GM23338 (cell line): Measurements from ENCODE around the gene IGF2BP2. TPM values are rescaled to one million over a fixed set of nuclear protein-coding genes. Genes with fewer than 3 reads are reported as not detected.

ENCODE experiments used
- ATAC-seq: fragments of 200-7000 bp; cut with Tn5 transposase; 3 replicates; pipeline ENCODE4 v1.9.1; 2020
- DNase-seq: peaks from one replicate; pipeline ENCODE4 v3.0.0-alpha.2; 2015; ENCODE audit warnings: low spot score
- H2AFZ ChIP-seq: fragments of 200-600 bp; sonication (generic); 2 replicates; pipeline ENCODE4 v1.8.0; 2016; ENCODE audit warnings: antibody characterized with exemption, mild to moderate bottlenecking, moderate library complexity
- H3F3A ChIP-seq: fragments of 200-600 bp; sonication (generic); replicated peaks from 2 replicates; pipeline ENCODE4 v1.8.0; 2017; ENCODE audit warnings: antibody characterized with exemption, mixed run types, low read depth
- H3K27ac ChIP-seq: fragments of 200-600 bp; sonication (generic); 2 replicates; pipeline ENCODE4 v1.6.1; 2016; ENCODE audit warnings: low read depth
- H3K27me3 ChIP-seq: fragments of 200-600 bp; sonication (generic); 2 replicates; pipeline ENCODE4 v1.8.0; 2016; ENCODE audit warnings: mild to moderate bottlenecking, mixed run types, moderate library complexity; ENCODE audit not compliant: insufficient read depth
- H3K36me3 ChIP-seq: fragments of 200-600 bp; sonication (generic); 2 replicates; pipeline ENCODE4 v1.8.0; 2016; ENCODE audit warnings: mild to moderate bottlenecking; ENCODE audit not compliant: insufficient read depth
- H3K4me1 ChIP-seq: fragments of 200-600 bp; sonication (generic); 2 replicates; pipeline ENCODE4 v1.8.0; 2016; ENCODE audit warnings: mild to moderate bottlenecking, moderate library complexity; ENCODE audit not compliant: insufficient read depth
- H3K4me2 ChIP-seq: fragments of 200-600 bp; sonication (generic); 2 replicates; pipeline ENCODE4 v1.7.1; 2017; ENCODE audit warnings: mixed run types
- H3K4me3 ChIP-seq: fragments of 200-600 bp; sonication (generic); 2 replicates; pipeline ENCODE4 v1.6.1; 2016; ENCODE audit warnings: mixed run types
- H3K79me2 ChIP-seq: fragments of 200-600 bp; sonication (generic); replicated peaks from 2 replicates; pipeline ENCODE4 v1.8.0; 2017; ENCODE audit warnings: mild to moderate bottlenecking; ENCODE audit not compliant: insufficient read depth
- H3K9me2 ChIP-seq: fragments of 200-600 bp; sonication (generic); 2 replicates; pipeline ENCODE4 v1.8.0; 2017; ENCODE audit not compliant: insufficient read depth
- H4K20me1 ChIP-seq: fragments of 200-600 bp; sonication (generic); replicated peaks from 2 replicates; pipeline ENCODE4 v1.8.0; 2017; ENCODE audit warnings: mild to moderate bottlenecking; ENCODE audit not compliant: insufficient read depth
- H3K27ac Mint-ChIP-seq: 2 replicates; pipeline ENCODE4 v1.8.0; 2020; ENCODE audit warnings: inconsistent platforms, mild to moderate bottlenecking, moderate library complexity, mixed read lengths
- H3K27me3 Mint-ChIP-seq: 3 replicates; pipeline ENCODE4 v1.8.0; 2022; ENCODE audit warnings: low read depth, mild to moderate bottlenecking, moderate library complexity, mixed read lengths, inconsistent platforms; ENCODE audit not compliant: insufficient read depth, poor library complexity
- H3K36me3 Mint-ChIP-seq: 3 replicates; pipeline ENCODE4 v1.8.0; 2021; ENCODE audit warnings: low read depth, mild to moderate bottlenecking, inconsistent platforms, moderate library complexity, mixed read lengths
- H3K4me1 Mint-ChIP-seq: 3 replicates; pipeline ENCODE4 v1.8.0; 2020; ENCODE audit warnings: mild to moderate bottlenecking, inconsistent platforms, mixed read lengths
- H3K4me3 Mint-ChIP-seq: 3 replicates; pipeline ENCODE4 v1.8.0; 2021; ENCODE audit warnings: moderate library complexity, mild to moderate bottlenecking, inconsistent platforms, mixed read lengths
- H3K9me3 Mint-ChIP-seq: 3 replicates; pipeline ENCODE4 v1.8.0; 2020; ENCODE audit warnings: moderate library complexity, mild to moderate bottlenecking, inconsistent platforms, mixed read lengths
- CREB1 ChIP-seq: fragments of 250-450 bp; sonication (Bioruptor Pico); IDR thresholded peaks from 2 replicates; pipeline ENCODE4 v1.5.0; 2020; ENCODE audit warnings: low read depth, mild to moderate bottlenecking, moderate library complexity
- ETS1 ChIP-seq: IDR thresholded peaks from 2 replicates; pipeline ENCODE4 v1.6.1; 2016; ENCODE audit warnings: antibody characterized with exemption
- NANOG ChIP-seq: IDR thresholded peaks from 2 replicates; pipeline ENCODE4 v1.6.1; 2016; ENCODE audit warnings: antibody characterized with exemption, borderline replicate concordance
- ZNF114 ChIP-seq: fragments of 250-450 bp; sonication (Bioruptor Pico); IDR thresholded peaks from 2 replicates; pipeline ENCODE4 v1.5.0; 2020; ENCODE audit warnings: mild to moderate bottlenecking, moderate library complexity
- ZNF331 ChIP-seq: fragments of 250-450 bp; sonication (Bioruptor Pico); IDR thresholded peaks from 2 replicates; pipeline ENCODE4 v1.5.0; 2020; ENCODE audit warnings: low read depth, mild to moderate bottlenecking, moderate library complexity
- polyA plus RNA-seq: library from polyadenylated mRNA; unstranded; fragments of >200 nt; fragmentation: Nextera tagmentation; extraction: Ambion mirVana; gene quantifications from 2 replicates; pipeline ENCODE4 v1.2.1, GENCODE V29; 2016
- total RNA-seq: library from RNA; depleted of rRNA; stranded (reverse); fragments of >200 nt; shearing (Covaris generic); gene quantifications from 2 replicates; pipeline ENCODE4 v1.2.3, GENCODE V29; 2014
- TF ChIP-seq, protein P1 (sequence below): fragments of 250-450 bp; sonication (Bioruptor Pico); IDR thresholded peaks from 2 replicates; pipeline ENCODE4 v1.5.0; 2020; ENCODE audit warnings: mild to moderate bottlenecking, moderate library complexity

The IGF2BP2 gene
- total and polyA plus RNA-seq, 2 experiments from 2014 or later = 82.9 to 84.5 TPM

GRCh38 chr3:185632996-185633395 is 191.8 kb downstream of the IGF2BP2 start:
- no peaks in the 10 kb centered on the region for H3K9me2 ChIP-seq
- Mint-ChIP-seq H3K9me3 (no peaks in the 10 kb centered on the region), H3K27me3 (peaks cover 10% of the 10 kb centered on the region), H3K4me3 (no peak overlapping the region), H3K4me1 (no peaks in the 10 kb centered on the region), H3K36me3 (peaks cover 39% of the 10 kb centered on the region), H3K27ac (no peak overlapping the region)
- no peak for TF ChIP-seq NANOG
- no peak for ATAC-seq
- H3K79me2 ChIP-seq = no peaks in the 10 kb centered on the region
- DNase-seq = no peak
- H3K4me1 ChIP-seq = no peaks in the 10 kb centered on the region
- no peak overlapping the region for H3K27ac ChIP-seq
- H3K4me2 ChIP-seq = no peak overlapping the region
- H4K20me1 ChIP-seq = peaks cover 6% of the 10 kb centered on the region; the same call in 1 of the 2 replicates
- H3F3A ChIP-seq = peaks cover 8% of the 10 kb centered on the region; the same call in 1 of the 2 replicates
- H2AFZ ChIP-seq = no peak overlapping the region
- H3K4me3 ChIP-seq = no peak overlapping the region
- peaks cover 15% of the 10 kb centered on the region for H3K36me3 ChIP-seq
- no peaks in the 10 kb centered on the region for H3K27me3 ChIP-seq

DNA sequence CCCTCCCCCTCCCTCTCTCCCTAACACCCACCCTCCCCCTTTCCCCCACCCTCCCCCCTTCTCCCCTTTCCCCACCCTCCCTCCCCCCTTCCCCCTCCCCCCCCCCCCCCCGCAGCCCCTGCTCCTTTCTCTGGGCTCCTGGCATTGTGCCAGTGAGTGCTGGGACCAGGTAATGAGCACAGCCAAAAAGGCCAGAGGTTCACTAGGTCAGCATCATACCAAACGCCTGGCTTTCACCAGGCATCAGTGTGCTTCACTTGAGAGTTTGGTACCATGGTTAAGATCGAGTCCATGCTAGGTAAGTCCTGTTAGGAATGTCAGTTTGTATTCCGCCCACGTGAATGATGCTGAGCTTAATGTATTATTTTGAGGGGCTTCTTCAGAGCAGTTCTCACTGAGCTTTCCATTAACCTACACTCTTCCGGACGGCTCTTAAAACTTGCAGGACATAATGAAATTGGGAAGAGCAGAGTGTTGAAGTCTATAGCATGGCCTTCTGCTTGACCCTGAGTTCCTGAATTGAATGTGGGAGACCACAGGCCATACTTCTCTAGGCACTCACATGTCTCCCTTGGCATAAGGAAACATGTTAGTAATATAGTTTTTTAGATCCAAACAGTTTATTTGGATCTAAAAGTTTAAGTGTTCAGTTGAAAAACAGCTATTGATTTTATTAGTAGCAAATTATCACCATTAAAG is 193.2 kb downstream of the IGF2BP2 start:
- TF ChIP-seq ETS1 (no peak), CREB1 (CRISPR knock-in tag) (no peak), ZNF114 (CRISPR knock-in tag) (no peak), NANOG (no peak), ZNF331 (no peak)
- TF ChIP-seq, protein P1, sequence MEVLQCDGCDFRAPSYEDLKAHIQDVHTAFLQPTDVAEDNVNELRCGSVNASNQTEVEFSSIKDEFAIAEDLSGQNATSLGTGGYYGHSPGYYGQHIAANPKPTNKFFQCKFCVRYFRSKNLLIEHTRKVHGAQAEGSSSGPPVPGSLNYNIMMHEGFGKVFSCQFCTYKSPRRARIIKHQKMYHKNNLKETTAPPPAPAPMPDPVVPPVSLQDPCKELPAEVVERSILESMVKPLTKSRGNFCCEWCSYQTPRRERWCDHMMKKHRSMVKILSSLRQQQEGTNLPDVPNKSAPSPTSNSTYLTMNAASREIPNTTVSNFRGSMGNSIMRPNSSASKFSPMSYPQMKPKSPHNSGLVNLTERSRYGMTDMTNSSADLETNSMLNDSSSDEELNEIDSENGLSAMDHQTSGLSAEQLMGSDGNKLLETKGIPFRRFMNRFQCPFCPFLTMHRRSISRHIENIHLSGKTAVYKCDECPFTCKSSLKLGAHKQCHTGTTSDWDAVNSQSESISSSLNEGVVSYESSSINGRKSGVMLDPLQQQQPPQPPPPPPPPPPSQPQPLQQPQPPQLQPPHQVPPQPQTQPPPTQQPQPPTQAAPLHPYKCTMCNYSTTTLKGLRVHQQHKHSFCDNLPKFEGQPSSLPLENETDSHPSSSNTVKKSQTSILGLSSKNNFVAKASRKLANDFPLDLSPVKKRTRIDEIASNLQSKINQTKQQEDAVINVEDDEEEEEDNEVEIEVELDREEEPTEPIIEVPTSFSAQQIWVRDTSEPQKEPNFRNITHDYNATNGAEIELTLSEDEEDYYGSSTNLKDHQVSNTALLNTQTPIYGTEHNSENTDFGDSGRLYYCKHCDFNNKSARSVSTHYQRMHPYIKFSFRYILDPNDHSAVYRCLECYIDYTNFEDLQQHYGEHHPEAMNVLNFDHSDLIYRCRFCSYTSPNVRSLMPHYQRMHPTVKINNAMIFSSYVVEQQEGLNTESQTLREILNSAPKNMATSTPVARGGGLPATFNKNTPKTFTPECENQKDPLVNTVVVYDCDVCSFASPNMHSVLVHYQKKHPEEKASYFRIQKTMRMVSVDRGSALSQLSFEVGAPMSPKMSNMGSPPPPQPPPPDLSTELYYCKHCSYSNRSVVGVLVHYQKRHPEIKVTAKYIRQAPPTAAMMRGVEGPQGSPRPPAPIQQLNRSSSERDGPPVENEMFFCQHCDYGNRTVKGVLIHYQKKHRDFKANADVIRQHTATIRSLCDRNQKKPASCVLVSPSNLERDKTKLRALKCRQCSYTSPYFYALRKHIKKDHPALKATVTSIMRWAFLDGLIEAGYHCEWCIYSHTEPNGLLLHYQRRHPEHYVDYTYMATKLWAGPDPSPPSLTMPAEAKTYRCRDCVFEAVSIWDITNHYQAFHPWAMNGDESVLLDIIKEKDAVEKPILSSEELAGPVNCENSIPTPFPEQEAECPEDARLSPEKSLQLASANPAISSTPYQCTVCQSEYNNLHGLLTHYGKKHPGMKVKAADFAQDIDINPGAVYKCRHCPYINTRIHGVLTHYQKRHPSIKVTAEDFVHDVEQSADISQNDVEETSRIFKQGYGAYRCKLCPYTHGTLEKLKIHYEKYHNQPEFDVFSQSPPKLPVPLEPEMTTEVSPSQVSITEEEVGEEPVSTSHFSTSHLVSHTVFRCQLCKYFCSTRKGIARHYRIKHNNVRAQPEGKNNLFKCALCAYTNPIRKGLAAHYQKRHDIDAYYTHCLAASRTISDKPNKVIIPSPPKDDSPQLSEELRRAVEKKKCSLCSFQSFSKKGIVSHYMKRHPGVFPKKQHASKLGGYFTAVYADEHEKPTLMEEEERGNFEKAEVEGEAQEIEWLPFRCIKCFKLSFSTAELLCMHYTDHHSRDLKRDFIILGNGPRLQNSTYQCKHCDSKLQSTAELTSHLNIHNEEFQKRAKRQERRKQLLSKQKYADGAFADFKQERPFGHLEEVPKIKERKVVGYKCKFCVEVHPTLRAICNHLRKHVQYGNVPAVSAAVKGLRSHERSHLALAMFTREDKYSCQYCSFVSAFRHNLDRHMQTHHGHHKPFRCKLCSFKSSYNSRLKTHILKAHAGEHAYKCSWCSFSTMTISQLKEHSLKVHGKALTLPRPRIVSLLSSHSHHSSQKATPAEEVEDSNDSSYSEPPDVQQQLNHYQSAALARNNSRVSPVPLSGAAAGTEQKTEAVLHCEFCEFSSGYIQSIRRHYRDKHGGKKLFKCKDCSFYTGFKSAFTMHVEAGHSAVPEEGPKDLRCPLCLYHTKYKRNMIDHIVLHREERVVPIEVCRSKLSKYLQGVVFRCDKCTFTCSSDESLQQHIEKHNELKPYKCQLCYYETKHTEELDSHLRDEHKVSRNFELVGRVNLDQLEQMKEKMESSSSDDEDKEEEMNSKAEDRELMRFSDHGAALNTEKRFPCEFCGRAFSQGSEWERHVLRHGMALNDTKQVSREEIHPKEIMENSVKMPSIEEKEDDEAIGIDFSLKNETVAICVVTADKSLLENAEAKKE = no peak
- Histone ChIP-seq H3K79me2 (no peaks in the 10 kb centered on the region), H4K20me1 (peaks cover 6% of the 10 kb centered on the region; the same call in 1 of the 2 replicates), H3F3A (peaks cover 8% of the 10 kb centered on the region; the same call in 1 of the 2 replicates), H3K27ac (no peak overlapping the region), H3K36me3 (peaks cover 29% of the 10 kb centered on the region), H3K27me3 (no peaks in the 10 kb centered on the region), H3K4me3 (no peak overlapping the region), H3K4me2 (no peak overlapping the region), H2AFZ (no peak overlapping the region), H3K9me2 (no peaks in the 10 kb centered on the region), H3K4me1 (no peaks in the 10 kb centered on the region)
- Mint-ChIP-seq H3K27me3 (peaks cover 7% of the 10 kb centered on the region), H3K27ac (no peak overlapping the region), H3K9me3 (no peaks in the 10 kb centered on the region), H3K4me3 (no peak overlapping the region), H3K36me3 (peaks cover 49% of the 10 kb centered on the region), H3K4me1 (no peaks in the 10 kb centered on the region)
- ATAC-seq (peak; percentile 18; the same call in 2 of the 3 replicates), DNase-seq (no peak)
